Uterus (tissue), 2 donors: ENCODE results near the gene VRK2.

ENCODE experiments used
- CTCF ChIP-seq, 4 experiments: fragments of 200-600 bp in 2 of 4; fragments of 450-650 bp in 2 of 4; sonication (generic) in 2 of 4; IDR thresholded peaks; one replicate each; pipeline ENCODE4 v1.5.1; 2016 to 2019; ENCODE audit warnings: antibody characterized with exemption in 4 of 4, mild to moderate bottlenecking in 2 of 4, moderate library complexity in 1 of 4
- POLR2A ChIP-seq, 2 donors: fragments of 450-650 bp; IDR thresholded peaks; one replicate each; pipeline ENCODE4 v1.6.1; 2016; ENCODE audit warnings: antibody characterized with exemption in 2 of 2, mild to moderate bottlenecking in 1 of 2, moderate library complexity in 1 of 2

- TF ChIP-seq CTCF (IDR thresholded peaks at IDR 0.05) (no peak), POLR2A (IDR thresholded peaks at IDR 0.05) (no peak)
Measured at GRCh38 chr2:58186501-58186900, 139.9 kb downstream of the VRK2 start.
